Thoracic aorta (tissue), 2 donors: ENCODE data around the gene LGALS7. TPM values are rescaled to one million over a fixed set of nuclear protein-coding genes. Genes with fewer than 3 reads are reported as not detected.

Source experiments
- ATAC-seq: fragments of 150-250 bp; one replicate; pipeline ENCODE4 v1.8.0; 2017; ENCODE audit warnings: low read depth; ENCODE audit not compliant: insufficient number of reproducible peaks, low FRiP score
- DNase-seq: peaks from one replicate; pipeline ENCODE4 v3.0.0-alpha.2; 2020; ENCODE audit warnings: low spot score
- H3K27ac ChIP-seq, 2 donors: fragments of 200-600 bp; sonication (generic); 1 replicate in 1 of 2; 2 replicates in 1 of 2; pipeline ENCODE4 v1.5.1; 2016; ENCODE audit warnings: mild to moderate bottlenecking in 2 of 2, moderate library complexity in 2 of 2
- H3K27me3 ChIP-seq: fragments of 200-600 bp; sonication (generic); replicated peaks from 2 replicates; pipeline ENCODE4 v1.6.0; 2016; ENCODE audit warnings: mild to moderate bottlenecking; ENCODE audit not compliant: insufficient read depth
- H3K36me3 ChIP-seq: fragments of 200-600 bp; sonication (generic); one replicate; pipeline ENCODE4 v1.5.1; 2016
- H3K4me1 ChIP-seq, 2 donors: fragments of 200-600 bp; sonication (generic); 1 replicate in 1 of 2; 2 replicates in 1 of 2; pipeline versions ENCODE4 v1.5.1 to v1.6.0; 2016; ENCODE audit warnings: low read depth in 2 of 2, mild to moderate bottlenecking in 1 of 2; ENCODE audit not compliant: control insufficient read depth in 1 of 2
- H3K4me3 ChIP-seq: fragments of 200-600 bp; sonication (generic); 2 replicates; pipeline ENCODE4 v1.5.1; 2016; ENCODE audit warnings: mild to moderate bottlenecking
- H3K9me3 ChIP-seq: fragments of 200-600 bp; sonication (generic); 2 replicates; pipeline ENCODE4 v1.5.1; 2016
- CTCF ChIP-seq: fragments of 200-600 bp; sonication (generic); IDR thresholded peaks from one replicate; pipeline ENCODE4 v1.5.1; 2019; ENCODE audit warnings: antibody characterized with exemption
- total RNA-seq, 2 donors: library from RNA; depleted of rRNA; stranded (reverse); fragments of >200 nt; gene quantifications; one replicate each; pipeline versions ENCODE4 v1.1.0 to v1.2.3, GENCODE V29; 2016

The LGALS7 gene
- total RNA-seq, 2 donors from 2014 or later = not detected

GRCh38 chr19:38722947-38723605 lies 50.2 kb downstream of the LGALS7 start:
- Histone ChIP-seq H3K36me3 (peaks cover 97% of the 10 kb centered on the region), H3K27me3 (no peaks in the 10 kb centered on the region), H3K9me3 (no peaks in the 10 kb centered on the region), H3K4me1 (peaks cover 24 to 56% of the 10 kb centered on the region in 2 donors), H3K4me3 (no peak overlapping the region), H3K27ac (peak overlapping the region; percentile 84 to 93)
- DNase-seq (no peak), ATAC-seq (no peak)
- TF ChIP-seq CTCF = no peak

- no peaks in the 10 kb centered on the region for H3K27me3 ChIP-seq
- H3K27ac ChIP-seq = peak overlapping the region; percentile 84 to 93
- peaks cover 24 to 47% of the 10 kb centered on the region in 2 donors for H3K4me1 ChIP-seq
- DNase-seq = no peak
- no peak for ATAC-seq
- no peaks in the 10 kb centered on the region for H3K9me3 ChIP-seq
- peaks cover 97% of the 10 kb centered on the region for H3K36me3 ChIP-seq
- TF ChIP-seq CTCF = no peak
- no peak overlapping the region for H3K4me3 ChIP-seq
Measured at GRCh38 chr19:38721979-38722773, 51.1 kb downstream of the LGALS7 start.

GRCh38 chr19:38721496-38721895 lies 51.8 kb downstream of the LGALS7 start:
- Histone ChIP-seq H3K4me3 (no peak overlapping the region), H3K36me3 (peaks cover 97% of the 10 kb centered on the region), H3K27ac (peak overlapping the region; percentile 84 to 93), H3K9me3 (no peaks in the 10 kb centered on the region), H3K27me3 (no peaks in the 10 kb centered on the region), H3K4me1 (peaks cover 24 to 44% of the 10 kb centered on the region in 2 donors)
- DNase-seq (no peak), ATAC-seq (no peak)
- TF ChIP-seq CTCF = no peak

Other genes starting within 250 kb of the LGALS7 start
- 10 to 100 TPM in 1 of 2 donors, 1 to 10 TPM in 1; 4.6 to 33.7 TPM for gene MAP4K1, start 155.6 kb downstream of the LGALS7 start, total RNA-seq
- gene EIF3K, start 154.3 kb downstream of the LGALS7 start, total RNA-seq = 100 to 1,000 TPM; 237 to 302 TPM
- 1,000 to 10,000 TPM in 1 of 2 donors, 100 to 1,000 TPM in 1; 668 to 1,387 TPM for gene ACTN4, start 125.9 kb downstream of the LGALS7 start, total RNA-seq
- 1 to 10 TPM in 1 of 2 donors, under 1 TPM in 1; 0.81 to 2.1 TPM for gene CAPN12, start 29.0 kb downstream of the LGALS7 start, total RNA-seq
- gene LGALS7B, start 15.7 kb upstream of the LGALS7 start, total RNA-seq = 1 to 10 TPM in 1 of 2 donors, not detected in 1; 2.0 TPM
- 1 to 10 TPM in 1 of 2 donors, not detected in 1; 3.5 TPM for gene LGALS4, start 39.4 kb upstream of the LGALS7 start, total RNA-seq
- gene ECH1, start 58.3 kb upstream of the LGALS7 start, total RNA-seq = 10 to 100 TPM; 47.5 to 75.0 TPM
- 100 to 1,000 TPM; 153 to 167 TPM for gene HNRNPL, start 76.5 kb upstream of the LGALS7 start, total RNA-seq
- 1 to 10 TPM; 4.7 to 5.5 TPM for gene RINL, start 104.8 kb upstream of the LGALS7 start, total RNA-seq
- gene SIRT2, start 126.1 kb upstream of the LGALS7 start, total RNA-seq = 10 to 100 TPM; 42.8 to 68.4 TPM
- 10 to 100 TPM; 25.3 to 28.4 TPM for gene NFKBIB, start 126.5 kb upstream of the LGALS7 start, total RNA-seq
- not detected for gene CCER2, start 138.7 kb upstream of the LGALS7 start, total RNA-seq
- 10 to 100 TPM in 1 of 2 donors, 1 to 10 TPM in 1; 6.3 to 14.1 TPM for gene SARS2, start 157.2 kb upstream of the LGALS7 start, total RNA-seq
- gene MRPS12, start 157.4 kb upstream of the LGALS7 start, total RNA-seq = 10 to 100 TPM; 24.2 to 32.5 TPM
- 10 to 100 TPM; 29.6 to 31.7 TPM for gene FBXO17, start 202.2 kb upstream of the LGALS7 start, total RNA-seq